GM19468 (cell line): ENCODE measurements around the gene ATRAID.

ENCODE experiments used
- ATAC-seq: cut with Tn5 transposase; IDR thresholded peaks from one replicate; pipeline ENCODE4 v1.9.1; 2021; ENCODE audit warnings: mild to moderate bottlenecking, moderate library complexity, moderate number of reproducible peaks; ENCODE audit not compliant: unreplicated experiment; ENCODE audit errors: extremely low read depth

ATRAID gene

DNA sequence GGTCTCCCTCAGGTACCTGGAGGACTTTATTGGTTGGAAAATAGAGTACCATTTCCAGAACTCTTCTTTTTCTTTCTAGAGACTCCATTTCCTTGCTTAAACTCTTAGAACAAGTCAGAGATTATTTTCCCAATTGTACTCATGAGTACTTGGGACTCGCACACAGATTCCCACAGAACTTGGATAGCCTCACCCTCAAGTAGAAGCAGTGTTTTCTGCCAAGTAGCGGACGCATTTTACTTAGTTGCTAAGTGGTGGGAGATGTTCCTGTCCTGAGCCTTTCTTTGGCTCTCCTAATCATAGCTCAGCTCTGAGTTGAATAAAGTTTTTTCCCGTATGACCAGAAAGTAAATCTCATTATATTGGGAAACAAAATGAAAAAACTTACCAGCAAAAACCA is 33.8 kb downstream of the ATRAID start:
- no peak for ATAC-seq

DNA sequence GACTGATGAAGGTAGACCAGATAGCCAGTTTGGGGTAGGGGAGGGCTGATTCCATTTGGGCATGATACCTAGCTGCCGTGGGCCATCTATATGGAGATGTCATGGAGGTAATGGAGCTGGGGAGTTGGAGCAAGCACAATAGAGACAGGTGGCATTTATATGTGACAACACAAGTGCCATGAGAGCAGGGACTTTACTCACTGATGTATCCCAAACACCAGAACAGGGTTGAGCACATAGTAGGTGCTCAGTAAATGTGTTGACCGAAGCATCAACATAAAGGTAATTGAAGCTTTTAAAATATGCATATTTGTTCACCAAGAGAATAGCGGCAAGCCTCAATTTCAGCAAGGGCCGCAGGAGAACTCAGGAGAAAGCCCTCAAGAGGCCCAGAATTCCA is 36.1 kb downstream of the ATRAID start:
- no peak for ATAC-seq

- no peak for ATAC-seq
These were observed 37.5 kb downstream of the ATRAID start for GRCh38 chr2:27249159-27249890.

DNA sequence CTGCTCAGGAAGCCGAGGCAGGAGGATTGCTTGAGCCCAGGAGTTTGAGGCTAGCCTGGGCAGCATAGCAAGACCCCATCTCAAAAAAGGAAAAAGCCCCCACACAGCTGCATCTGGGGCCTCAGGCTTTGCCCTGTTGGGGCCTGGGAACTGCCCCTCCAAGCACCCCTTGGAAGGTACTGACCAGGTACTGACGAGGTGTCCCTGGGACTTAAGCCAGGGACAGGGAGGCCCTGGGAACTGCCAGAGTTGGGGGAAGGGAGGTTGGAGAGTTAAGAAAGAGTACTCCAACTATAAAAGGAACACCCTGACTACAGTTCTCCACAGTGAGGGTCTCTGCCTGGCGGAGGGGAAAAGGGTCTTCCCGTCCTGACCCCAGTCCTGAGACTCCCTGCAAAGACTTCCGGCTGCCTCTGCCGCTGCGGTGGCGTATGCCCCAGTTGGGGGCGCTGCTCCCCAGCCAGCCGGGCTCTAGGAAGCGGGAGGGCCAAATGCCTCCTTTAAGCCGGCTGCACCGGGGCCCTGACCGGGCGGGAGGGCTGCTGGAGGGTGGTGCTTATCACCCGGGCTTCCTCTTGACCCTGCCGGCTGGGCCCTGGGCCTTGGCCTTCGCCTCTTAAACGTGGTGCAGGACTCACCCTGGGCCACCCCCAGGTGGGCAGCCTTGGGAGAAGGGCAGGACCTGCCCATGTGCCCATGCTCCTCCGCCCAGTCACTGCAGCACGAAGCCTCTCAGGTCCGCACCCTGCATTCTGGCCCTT is 38.2 kb downstream of the ATRAID start:
- ATAC-seq = no peak

- ATAC-seq = no peak
These were observed 39.0 kb downstream of the ATRAID start for GRCh38 chr2:27250652-27251379.

DNA sequence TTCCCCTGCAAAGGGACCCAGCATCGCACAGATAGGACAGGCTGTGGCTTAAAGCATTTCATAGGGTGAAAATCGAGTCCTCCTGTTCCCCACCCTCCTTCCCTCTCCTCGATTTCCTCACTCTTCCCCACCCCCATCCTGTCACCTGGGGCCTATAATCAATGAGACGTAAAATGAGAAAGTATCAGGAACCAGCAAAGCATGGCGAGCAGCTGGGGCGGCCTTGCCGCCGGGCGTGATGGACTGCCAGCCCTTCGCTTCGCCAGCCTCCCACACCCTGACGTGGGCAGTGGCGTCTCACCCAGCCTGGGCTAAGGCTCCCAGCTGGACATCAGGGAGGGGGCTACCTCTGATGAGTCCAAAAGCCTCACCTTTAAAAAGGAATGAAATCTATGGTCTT is 39.9 kb downstream of the ATRAID start:
- no peak for ATAC-seq

GRCh38 chr2:27255187-27255586 is 43.3 kb downstream of the ATRAID start:
- ATAC-seq = no peak

- no peak for ATAC-seq
These were observed 43.8 kb downstream of the ATRAID start for GRCh38 chr2:27255660-27256059.

DNA sequence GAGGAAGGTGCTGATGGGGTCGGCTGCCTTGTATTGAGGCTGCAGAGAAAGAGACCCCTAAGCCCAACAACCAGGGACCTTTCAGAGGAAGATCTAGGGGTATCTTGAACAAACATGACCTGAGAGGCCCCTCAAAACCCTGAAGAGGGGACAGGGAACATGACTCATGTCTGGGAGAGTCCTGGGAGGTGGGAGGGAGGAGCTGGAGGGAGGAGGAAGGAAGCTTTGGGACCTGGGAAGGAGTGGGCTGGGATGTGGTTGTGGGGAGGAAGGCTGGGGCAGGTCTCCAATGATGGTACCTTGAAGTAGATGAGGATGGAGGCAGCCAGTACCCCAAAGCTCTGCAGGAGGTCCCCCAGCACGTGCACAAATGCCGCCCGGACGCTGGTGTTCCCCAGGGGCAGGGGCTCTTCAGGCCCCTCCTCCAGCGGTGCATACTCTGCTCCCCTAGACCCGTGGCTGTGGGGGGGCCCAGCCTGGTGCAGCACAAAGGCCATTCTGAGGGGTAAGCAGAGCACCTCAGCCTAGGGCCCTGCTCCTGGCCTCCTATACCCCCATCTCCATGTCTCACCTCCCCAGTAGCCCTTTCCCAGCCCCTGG is 45.1 kb downstream of the ATRAID start:
- no peak for ATAC-seq

DNA sequence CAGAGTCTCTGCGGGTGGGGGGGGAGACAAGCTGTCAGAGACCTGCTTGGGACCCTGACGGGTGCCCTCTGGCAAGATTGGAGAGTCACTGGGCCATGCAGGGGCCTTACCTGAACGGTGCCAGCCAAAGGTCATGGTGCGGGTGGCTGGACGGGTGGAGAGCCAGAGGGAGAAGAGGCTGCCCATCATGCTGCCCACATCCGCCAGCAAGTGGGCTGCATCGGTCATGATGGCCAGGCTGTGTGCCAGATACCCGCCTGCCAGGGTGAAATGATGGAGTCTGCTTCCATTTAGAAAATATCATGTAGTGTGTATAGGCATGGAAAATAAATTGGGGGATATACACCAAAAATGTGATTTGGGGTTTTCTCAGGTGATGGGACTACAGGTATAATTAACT is 46.2 kb downstream of the ATRAID start:
- ATAC-seq = no peak

DNA sequence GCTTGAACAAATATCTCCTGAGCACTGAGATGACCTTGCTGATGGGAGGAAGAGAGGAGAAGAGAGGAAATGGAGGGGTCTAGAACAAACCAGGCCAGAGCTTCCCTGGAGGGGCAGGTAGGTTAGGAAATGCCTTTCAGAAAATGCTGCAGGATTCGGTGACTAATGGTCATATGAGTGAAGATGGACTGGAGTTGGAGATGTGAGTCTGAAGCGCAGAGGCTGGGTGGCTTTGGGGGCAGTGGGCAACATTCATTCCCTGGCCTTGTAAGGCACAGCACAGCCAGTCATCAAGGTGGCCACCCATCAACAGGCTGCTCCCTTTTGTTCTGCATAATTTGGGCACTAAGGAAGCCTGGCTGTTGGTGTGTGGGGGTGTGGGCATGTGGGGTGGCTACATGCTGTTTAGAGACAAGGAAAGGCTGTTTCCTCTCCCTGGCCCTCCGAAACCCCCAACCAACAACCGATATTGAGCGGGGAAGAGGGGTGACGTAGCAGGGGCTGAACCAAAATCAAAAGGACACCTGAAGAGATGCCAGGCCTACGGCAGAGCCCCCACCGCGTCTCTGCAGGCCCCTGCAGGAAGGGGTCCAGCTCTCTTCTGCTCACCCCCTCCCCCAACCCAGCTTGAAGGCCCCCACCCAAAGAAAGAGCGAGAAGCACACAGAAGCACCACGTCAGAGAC is 49.5 kb downstream of the ATRAID start:
- ATAC-seq = no peak

- ATAC-seq = no peak
These were observed 50.1 kb downstream of the ATRAID start for GRCh38 chr2:27261926-27262298.

DNA sequence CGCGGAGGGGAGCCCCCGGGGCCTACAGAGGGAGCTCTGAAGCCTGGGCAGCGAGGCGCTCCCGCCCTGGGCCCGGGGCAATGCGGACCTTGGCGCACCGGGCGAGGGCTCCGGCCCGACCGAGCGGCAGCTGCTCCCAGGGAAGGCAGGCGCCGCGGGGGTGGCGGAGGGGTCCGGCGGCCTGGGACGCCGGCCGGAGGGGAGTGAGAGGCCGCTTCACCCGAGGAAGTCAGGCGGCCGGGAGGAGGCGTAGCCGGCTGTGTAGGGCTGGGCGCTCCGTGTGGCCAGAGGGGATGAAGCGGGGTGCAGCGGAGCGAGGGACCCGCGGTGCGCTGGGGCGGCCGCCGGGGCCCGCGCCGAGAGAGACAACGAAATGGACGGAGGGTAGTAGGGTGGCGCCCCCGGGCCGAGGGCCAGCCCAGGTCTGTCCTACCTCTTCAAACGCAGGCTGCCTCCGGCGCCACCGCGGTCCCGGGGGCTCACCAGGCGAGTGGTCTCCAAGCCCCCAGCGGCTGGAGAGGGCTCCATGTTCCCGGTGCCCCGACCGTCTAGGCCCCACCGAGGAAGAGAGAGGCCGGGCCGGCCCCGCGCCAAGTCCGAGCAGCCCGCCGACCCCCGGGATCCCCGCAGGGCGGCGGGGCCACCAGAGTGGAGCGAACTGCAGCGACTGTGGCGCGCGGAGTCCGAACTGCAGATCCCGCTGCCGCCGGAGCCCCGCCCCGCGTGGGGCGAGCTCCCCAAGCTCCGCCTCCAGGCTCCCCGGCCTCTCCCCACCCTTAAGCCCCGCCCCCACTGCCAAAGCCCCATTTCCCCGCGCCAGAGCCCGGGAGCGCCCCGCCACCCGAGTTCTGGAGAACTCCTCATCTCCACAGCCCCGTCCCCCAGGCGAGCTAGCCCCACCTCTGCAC is 50.8 kb downstream of the ATRAID start, which contains the start of gene SLC30A3:
Gene SLC30A3 (minus strand): TSS at position 669 of the 908 bp plus-strand sequence. CDS start 141 bp downstream, at position 528.
- no peak for ATAC-seq

- ATAC-seq = no peak
These were observed 51.7 kb downstream of the ATRAID start for GRCh38 chr2:27263287-27264252.

GRCh38 chr2:27264253-27264752 is 52.5 kb downstream of the ATRAID start:
- no peak for ATAC-seq

DNA sequence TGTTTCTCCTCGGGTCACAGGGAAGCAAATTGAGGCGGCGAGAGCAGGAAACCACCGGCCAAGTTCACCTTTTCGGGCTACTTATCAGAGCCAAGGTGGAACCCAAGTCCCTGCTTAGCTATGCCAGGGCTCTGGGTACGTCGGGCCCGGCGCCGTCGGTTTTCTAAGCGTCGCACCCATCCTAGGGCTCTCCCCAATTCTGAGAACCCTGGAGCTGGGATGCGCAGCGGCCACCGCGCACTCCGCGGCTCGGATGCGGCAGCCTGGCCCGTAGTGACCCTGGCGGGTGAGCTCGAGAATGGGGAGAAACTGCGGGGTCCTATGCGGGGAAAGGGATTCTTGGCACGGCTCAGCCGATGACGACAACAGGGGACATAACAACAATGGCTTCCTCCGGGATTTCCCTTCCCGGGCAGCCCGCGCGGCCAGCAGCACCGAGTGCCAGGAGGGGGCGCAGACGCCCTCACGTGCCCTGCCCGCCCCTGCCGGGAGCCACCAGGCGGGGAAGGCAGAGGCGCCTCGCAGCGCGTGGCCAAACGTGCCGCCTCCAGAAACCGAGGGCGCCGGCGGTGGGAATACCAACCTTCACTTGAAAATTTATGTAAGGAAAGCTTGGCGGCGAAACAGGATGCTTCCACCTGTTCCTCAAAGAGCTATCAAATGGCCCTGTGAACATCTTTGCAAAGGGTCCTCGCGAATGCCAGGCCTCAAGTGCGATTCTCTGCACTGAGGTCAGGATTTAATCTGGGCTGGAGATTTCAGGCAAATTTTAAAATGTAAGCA is 53.1 kb downstream of the ATRAID start:
- ATAC-seq = no peak

DNA sequence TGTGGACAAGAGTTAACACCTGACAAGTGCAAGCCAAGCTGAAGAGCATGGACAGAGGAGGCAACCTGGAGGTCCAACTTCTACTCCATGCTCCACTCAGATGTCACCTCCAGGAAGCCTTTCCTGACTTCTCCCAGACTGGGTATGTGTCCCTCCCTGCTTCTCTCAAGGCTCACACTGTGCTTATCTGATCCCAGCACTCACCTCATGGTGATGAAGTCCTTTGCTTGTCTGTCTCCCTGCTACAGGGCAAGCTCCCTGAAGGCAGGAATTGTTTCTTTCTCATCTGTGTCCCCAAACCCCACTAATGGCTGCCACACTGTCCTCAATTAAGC is 53.7 kb downstream of the ATRAID start:
- no peak for ATAC-seq
